ENCODE measurements around the gene RAPH1.

RAPH1 gene

DNA sequence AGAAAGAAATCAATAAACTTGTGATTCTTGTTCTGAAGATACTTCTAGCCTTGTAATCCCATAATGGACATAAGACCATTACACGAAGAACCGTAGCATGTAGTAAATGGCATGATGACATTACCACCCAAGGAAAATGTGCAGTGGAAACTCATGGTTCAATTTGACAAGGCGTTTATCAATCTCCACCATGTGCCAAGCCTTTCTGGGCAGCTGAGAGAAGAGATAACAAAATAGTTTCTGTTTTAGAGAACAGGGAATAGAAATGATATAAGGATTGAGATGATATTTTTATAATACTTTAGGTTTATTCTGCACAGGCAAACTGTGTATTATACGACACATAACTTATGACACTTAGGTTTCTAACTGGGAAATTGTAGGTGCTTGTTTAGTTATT, 187.7 kb downstream of the RAPH1 start:
- no peak for DNase-seq

GRCh38 chr2:203346612-203347011, 188.5 kb downstream of the RAPH1 start:
- no peak for DNase-seq

DNA sequence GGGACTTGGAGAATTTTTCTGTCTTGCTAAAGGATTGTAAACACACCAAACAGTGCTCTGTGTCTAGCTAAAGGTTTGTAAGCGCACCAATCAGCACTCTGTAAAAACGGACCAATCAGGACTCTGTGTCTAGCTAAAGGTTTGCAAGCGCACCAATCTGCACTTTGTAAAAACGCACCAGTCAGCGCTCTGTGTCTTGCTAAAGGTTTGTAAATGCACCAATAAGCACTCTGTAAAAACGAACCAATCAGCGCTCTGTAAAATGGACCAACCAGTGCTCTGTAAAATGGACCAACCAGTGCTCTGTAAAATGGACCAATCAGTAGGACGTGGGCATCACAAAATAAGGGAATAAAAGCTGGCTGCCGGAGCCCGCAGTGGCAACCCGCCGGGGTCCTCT, 190.4 kb downstream of the RAPH1 start:
- DNase-seq = no peak

Measured in GOT3 (cell line).